Kasumi-1 (cell line): ENCODE data around the gene MMP1.

Experiments used
- DNase-seq, 2 experiments: peaks; one replicate each; lab custom pipeline; 2025; lab: John Stamatoyannopoulos, UW

Gene MMP1

DNA sequence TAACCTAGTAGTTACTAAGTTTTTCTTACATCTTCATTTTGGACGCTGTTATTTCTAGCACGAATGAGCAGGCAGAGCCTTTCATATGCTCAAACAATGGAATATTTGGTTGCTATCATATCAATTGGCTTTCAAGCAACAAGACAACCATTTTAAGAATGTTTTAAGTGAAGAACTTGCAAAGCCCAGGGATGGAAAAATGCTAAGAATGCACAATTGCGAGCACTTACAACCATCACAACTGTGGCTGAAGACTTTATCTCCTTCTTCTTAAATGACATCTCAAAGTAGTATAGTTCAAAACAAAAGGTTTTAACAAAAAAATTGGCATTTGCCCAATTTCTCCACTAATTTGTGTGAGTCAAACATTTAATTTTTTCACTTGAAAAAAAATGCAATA, 8.3 kb upstream of the MMP1 start:
- no peak for DNase-seq

GRCh38 chr11:102802341-102802740, 4.4 kb upstream of the MMP1 start:
- DNase-seq: no peak

DNA sequence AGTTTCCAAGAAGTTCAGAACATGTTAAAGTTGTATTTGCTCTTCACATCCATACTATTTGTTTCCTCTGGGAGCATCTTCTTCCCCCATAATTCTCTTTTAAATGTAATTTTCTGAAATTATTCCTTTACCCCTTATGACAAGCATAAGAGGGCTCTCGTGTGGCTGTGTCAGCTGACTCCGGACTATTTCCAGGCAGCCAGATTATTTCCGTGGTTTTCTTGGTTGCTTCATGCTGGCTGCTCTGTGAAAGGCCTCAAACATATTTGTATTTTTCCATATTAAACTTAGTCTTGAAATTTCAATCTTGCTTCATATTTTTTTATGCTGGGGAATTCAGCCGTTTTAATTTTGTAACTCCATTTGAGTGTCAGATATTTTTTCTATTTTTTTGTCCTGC, 2.8 kb upstream of the MMP1 start:
- DNase-seq: no peak

- DNase-seq: no peak
These were observed 1.9 kb upstream of the MMP1 start for GRCh38 chr11:102799681-102800340.

DNA sequence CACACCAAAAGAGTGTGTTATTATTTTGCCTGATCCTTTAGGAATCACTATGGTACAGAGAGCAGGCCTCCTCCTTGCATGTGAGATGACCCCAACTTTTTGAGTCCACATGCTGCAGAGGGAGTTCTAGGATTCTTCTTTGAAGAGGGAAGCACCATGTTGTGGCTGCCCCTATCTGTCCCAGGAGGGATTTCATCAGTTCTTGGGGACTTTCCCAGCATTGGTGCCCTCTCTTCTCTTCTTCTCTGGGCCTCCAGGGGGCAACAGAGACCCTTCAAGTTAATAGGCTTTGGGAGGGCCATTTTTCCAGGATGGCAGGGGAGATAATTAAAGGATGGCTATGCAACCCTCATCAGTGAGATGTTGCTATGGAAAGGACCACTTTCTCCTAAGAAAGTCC, 3.6 kb downstream of the MMP1 start:
- peak; percentile 54 to 68 for DNase-seq

DNA sequence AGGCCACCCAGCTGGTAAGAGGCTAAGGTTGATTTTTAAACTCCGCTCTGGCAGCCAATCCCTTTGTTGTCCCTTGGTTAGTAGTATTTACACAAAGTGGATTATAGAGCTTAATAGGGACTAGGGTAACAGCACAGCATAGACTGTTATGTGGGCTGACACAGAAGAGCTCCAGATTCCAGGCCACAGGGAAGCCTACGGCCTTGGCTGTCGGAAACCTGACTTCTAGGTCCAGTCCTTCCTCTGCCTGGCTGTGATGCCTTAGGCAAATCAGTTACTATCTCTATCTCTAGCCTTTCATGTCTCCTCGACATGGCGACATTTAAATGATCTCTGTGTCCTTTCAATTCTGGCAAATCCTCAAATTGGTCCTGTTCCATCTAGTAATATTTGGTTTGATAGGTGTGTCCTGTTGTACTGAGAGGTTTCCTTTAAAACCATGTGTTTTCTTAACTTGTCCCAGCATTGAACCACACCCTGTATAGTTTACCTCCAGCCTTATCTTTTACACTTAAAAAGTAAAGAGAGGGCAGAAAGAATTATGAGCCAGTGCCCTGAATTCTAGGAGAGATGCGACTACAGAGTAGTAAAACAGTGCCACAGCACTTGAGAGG, 4.2 kb downstream of the MMP1 start:
- DNase-seq: no peak

DNA sequence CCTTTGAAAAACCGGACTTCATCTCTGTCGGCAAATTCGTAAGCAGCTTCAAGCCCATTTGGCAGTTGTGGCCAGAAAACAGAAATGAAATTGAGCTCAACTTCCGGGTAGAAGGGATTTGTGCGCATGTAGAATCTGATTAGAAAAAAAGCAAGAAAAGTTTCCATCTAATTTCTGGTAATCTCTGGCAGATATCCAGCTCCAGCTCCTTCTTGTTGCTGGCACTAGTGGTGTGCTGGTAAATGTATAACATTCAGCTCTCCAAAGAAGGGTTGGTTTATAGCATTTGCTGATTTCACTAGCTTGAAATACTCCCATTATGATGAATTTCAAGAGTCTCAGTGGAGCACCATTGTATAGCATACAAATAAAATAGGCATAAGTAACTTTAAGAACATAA, 5.4 kb downstream of the MMP1 start:
- DNase-seq: no peak

GRCh38 chr11:102791271-102792036, 6.5 kb downstream of the MMP1 start:
- no peak for DNase-seq

DNA sequence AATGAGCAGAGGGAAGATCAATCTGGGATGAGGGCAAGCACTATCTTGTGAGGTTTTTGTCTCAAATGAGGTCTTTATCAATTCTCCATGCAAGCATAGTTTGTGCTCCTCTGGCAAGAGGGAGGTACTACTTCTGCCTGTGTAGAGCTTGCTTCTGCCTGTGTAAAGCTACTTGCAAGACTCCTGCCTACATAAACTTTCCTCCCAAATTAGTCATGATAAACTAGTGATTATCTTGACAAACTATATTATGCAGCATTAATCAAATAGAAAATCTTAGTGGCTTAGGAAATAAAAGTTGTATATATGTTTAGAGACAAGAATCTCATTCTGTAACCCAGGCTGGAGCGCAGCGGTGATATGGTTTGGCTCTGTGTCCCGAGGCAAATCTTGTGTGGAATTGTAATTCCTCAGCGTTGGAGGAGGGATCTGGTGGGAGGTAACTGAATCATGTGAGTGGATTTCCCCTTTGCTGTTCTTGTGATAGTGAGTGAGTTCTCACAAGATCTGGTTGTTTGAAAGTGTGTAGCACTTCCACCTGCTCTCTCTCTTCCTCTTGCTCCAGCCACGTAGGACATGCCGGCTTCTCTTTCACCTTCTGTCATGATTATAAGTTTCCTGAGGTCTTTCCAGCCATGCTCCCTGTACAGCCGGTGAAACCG, 9.5 kb downstream of the MMP1 start:
- DNase-seq: no peak

GRCh38 chr11:102784380-102784779, 13.6 kb downstream of the MMP1 start:
- no peak for DNase-seq

DNA sequence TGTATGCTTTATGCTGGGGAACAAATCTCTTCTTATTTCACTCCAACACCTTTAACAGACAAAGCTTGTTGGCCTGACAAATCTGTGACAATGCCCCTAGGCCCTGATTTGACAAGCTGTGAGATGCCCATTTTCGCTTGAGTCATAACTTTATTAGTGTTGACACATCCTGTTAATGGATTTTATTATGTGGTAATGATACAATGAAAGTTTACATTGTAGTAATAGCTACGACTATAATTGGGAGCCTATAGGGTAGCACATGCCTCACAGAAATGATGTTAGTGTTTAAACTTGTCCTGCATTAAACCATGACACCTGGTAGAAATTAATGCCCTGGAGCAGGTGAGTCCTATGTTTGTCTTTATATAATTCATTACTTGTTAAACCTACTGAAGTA, 14.2 kb downstream of the MMP1 start:
- no peak for DNase-seq

DNA sequence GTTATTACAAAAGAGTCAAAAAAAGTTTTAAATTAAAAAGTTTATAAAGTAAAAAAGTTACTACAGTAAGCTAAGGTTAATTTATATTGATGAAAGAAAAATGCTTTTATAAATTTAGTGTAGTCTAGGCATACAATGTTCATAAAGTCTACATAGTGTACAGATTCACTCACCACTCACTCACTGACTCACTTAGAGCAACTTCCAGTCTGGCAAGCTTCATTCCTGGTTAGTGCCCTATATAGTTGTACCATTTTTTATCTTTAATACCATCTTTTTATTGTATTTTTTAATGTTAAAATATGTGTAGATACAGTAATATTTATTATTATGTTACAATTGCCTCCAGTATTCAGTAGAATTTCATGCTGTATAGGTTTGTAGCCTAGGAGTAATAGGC, 14.9 kb downstream of the MMP1 start:
- DNase-seq: no peak

- no peak for DNase-seq
These were observed 16.3 kb downstream of the MMP1 start for GRCh38 chr11:102781676-102782075.

DNA sequence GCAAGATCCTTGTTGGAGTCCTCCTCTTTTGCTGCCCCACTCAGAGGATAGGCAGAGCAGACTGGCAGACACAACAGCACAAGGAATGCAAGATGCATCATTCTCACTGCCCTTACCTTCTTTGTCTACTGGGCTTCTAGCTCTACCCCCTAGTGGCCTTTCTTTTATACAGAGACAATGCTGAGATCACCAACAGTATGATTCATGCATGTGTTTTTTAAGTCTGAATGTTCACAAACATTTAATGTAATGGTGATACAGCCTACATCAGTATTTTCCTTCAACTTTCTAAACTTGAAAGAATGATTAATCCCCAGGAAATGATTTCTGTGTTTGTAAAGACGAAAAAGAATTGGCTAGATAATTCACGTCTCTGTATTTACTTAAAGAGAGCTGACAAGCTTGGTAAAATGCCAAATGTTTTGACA, 17.5 kb downstream of the MMP1 start, which contains the start of gene MMP10:
TSS of gene MMP10 (minus strand) at position 138 of the 428 bp plus-strand sequence. CDS start at position 101, 37 bp downstream.
- DNase-seq: peak; percentile 50 to 72

DNA sequence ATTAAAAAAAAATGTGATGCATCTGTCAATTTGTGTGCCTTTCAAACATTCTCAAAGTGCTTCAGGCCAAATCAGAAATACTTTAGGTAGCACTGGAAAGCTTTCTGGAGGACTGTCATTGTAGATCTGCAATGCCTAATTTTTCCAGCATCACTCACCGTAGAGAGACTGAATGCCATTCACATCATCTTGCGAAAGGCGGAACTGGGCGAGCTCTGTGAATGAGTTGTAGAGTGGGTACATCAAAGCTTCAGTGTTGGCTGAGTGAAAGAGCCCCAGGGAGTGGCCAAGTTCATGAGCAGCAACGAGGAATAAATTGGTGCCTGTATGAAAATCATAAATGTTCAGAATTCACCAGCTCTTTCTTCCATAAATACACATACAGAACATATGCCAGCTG, 21.5 kb downstream of the MMP1 start:
- DNase-seq: no peak

DNA sequence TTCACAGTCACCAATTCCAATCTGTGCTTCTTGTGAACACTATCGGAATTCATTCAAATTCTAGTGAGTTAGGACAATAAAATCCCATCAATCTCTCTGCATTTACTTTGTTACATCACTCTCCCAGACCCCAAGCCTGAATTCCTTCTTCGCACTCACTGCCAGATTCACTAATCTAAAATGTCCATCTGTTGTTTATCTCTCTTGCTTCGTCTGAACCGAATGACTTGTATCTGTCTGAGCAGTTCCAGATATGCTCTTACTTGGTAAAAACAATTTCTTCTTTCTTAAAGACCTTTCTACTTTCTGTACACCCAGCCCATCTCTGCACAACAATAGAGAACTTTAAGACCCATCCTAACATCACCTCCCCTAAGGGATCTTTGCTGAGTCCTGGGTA, 24.6 kb downstream of the MMP1 start:
- no peak for DNase-seq

DNA sequence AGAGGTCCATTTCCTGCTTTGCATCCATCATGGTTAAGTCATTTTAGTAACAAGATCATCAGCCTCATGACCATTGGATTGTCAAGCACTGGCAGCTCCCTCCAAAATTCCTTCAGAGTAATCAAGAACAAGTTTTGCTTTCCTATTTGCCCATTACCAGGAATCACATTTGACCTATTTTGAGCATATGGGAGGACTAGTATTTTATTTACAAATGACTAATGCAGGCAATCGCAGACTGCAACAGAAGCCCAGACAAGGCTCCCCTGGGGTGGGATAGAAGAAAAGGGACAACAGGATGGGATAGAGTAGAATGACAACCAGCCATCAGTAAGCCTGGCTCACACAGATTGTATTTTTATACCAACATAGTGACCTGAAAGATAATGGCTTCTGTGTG, 26.6 kb downstream of the MMP1 start:
- DNase-seq: no peak

GRCh38 chr11:102770191-102770590, 27.8 kb downstream of the MMP1 start:
- no peak for DNase-seq

DNA sequence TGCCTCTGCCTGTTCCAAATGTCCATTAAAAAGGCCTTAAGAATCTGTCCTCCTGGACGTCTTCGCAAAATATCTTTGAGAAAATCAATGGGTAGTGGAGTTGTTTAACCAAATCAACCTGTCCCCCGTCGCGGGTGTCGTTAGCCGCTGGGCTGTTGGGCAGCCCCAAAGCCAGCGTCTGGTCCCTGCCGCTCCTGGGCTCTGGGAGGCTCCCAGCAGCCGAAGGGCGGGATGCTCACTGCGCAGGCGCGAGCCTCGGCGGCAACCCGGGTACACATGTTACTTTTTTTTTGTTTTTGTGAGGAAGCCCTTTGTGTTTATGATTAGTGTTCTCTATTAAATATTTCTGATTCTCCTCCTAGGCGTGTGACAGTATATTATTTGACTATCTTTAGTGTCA, 30.2 kb downstream of the MMP1 start:
- DNase-seq: no peak

- DNase-seq: no peak
These were observed 34.5 kb downstream of the MMP1 start for GRCh38 chr11:102763440-102763839.

GRCh38 chr11:102762361-102762767, 35.6 kb downstream of the MMP1 start:
- DNase-seq: no peak

GRCh38 chr11:102761646-102762238, 36.2 kb downstream of the MMP1 start:
- DNase-seq: no peak
